Right lobe of liver (tissue), 4 donors: Measurements from ENCODE around the gene TRH.

ENCODE experiments used
- POLR2A ChIP-seq: fragments of 450-650 bp; IDR thresholded peaks from one replicate; pipeline ENCODE4 v1.6.1; 2017; ENCODE audit warnings: antibody characterized with exemption, mild to moderate bottlenecking
- TF ChIP-seq, protein P1 (sequence below), 4 donors: fragments of 200-600 bp in 3 of 4; fragments of 450-650 bp in 1 of 4; IDR thresholded peaks; one replicate each; pipeline versions ENCODE4 v1.5.1 to v1.8.0; 2016 to 2022; ENCODE audit warnings: antibody characterized with exemption in 4 of 4, mild to moderate bottlenecking in 2 of 4
- donor health status: DM: no; HTN: no; CAD: no.
- donor health status: DM: no; HTN: no; CAD: no.
- donor health status: DM: no; HTN: yes; CAD: no.

DNA sequence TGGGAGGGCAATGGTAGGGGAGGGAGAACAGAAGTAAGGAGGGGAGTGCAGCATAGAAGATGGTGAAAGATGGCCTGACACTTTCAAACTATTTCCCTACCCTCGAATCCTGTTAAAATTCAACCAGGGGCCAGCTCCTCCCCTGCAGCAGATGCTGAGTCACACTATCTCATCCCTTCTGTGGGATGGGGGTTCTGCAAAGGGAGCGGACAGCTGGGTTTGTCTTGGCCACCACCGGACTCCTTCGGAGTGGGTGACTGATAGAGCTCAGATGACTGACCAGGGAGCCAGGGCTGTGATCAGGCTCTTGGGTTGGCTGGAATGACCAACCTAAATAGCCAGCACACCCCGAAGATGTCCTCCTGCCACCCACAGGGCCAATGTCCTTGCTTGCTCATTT, 47.4 kb upstream of the TRH start:
- TF ChIP-seq POLR2A = no peak
- TF ChIP-seq, protein P1, sequence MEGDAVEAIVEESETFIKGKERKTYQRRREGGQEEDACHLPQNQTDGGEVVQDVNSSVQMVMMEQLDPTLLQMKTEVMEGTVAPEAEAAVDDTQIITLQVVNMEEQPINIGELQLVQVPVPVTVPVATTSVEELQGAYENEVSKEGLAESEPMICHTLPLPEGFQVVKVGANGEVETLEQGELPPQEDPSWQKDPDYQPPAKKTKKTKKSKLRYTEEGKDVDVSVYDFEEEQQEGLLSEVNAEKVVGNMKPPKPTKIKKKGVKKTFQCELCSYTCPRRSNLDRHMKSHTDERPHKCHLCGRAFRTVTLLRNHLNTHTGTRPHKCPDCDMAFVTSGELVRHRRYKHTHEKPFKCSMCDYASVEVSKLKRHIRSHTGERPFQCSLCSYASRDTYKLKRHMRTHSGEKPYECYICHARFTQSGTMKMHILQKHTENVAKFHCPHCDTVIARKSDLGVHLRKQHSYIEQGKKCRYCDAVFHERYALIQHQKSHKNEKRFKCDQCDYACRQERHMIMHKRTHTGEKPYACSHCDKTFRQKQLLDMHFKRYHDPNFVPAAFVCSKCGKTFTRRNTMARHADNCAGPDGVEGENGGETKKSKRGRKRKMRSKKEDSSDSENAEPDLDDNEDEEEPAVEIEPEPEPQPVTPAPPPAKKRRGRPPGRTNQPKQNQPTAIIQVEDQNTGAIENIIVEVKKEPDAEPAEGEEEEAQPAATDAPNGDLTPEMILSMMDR (IDR thresholded peaks at IDR 0.05) = no peak
